Smooth muscle cell (in vitro differentiated cells): ENCODE measurements around the gene FGR. TPM values are rescaled to one million over a fixed set of nuclear protein-coding genes. Genes with fewer than 3 reads are reported as not detected.

ENCODE experiments used
- DNase-seq: peaks from one replicate; lab custom pipeline; 2025; ENCODE audit not compliant: unreplicated experiment; lab: John Stamatoyannopoulos, UW
- H2AFZ ChIP-seq: fragments of 200-600 bp; sonication (generic); 2 replicates; pipeline ENCODE4 v1.6.0; 2016; ENCODE audit warnings: antibody characterized with exemption, low read depth, mild to moderate bottlenecking
- H3F3A ChIP-seq: fragments of 200-600 bp; sonication (generic); 2 replicates; pipeline ENCODE4 v1.6.0; 2017; ENCODE audit warnings: antibody characterized with exemption, low read depth
- H3K27ac ChIP-seq: fragments of 200-600 bp; sonication (generic); 2 replicates; pipeline ENCODE4 v1.5.1; 2016; ENCODE audit warnings: low read depth, mild to moderate bottlenecking
- H3K27me3 ChIP-seq: fragments of 200-600 bp; sonication (generic); 2 replicates; pipeline ENCODE4 v1.6.1; 2016; ENCODE audit warnings: low read depth, mild to moderate bottlenecking
- H3K36me3 ChIP-seq: fragments of 200-600 bp; sonication (generic); 2 replicates; pipeline ENCODE4 v1.5.1; 2016; ENCODE audit warnings: low read depth
- H3K4me1 ChIP-seq: fragments of 200-600 bp; sonication (generic); 2 replicates; pipeline ENCODE4 v1.5.1; 2016; ENCODE audit warnings: low read depth
- H3K4me2 ChIP-seq: fragments of 200-600 bp; sonication (generic); 2 replicates; pipeline ENCODE4 v1.6.0; 2016; ENCODE audit warnings: mild to moderate bottlenecking
- H3K4me3 ChIP-seq: fragments of 200-600 bp; sonication (generic); 2 replicates; pipeline ENCODE4 v1.5.1; 2016; ENCODE audit warnings: mild to moderate bottlenecking
- H3K79me2 ChIP-seq: fragments of 200-600 bp; sonication (generic); 2 replicates; pipeline ENCODE4 v1.6.0; 2016; ENCODE audit warnings: low read depth, mild to moderate bottlenecking
- H3K9ac ChIP-seq: fragments of 200-600 bp; sonication (generic); 2 replicates; pipeline ENCODE4 v1.6.0; 2016; ENCODE audit warnings: low read depth
- H3K9me3 ChIP-seq: fragments of 200-600 bp; sonication (generic); replicated peaks from 2 replicates; pipeline ENCODE4 v1.5.1; 2016; ENCODE audit warnings: low read depth
- H4K20me1 ChIP-seq: fragments of 200-600 bp; sonication (generic); 2 replicates; pipeline ENCODE4 v1.6.0; 2016; ENCODE audit warnings: low read depth
- WGBS: methylation state at CpG from one replicate; pipeline ENCODE4 v1.1.7; 2016; ENCODE audit warnings: low lambda C conversion rate; 5-methylcytosine and 5-hydroxymethylcytosine counted together
- polyA plus RNA-seq: library from polyadenylated mRNA; unstranded; fragments of >200 nt; fragmentation: Nextera tagmentation; extraction: Ambion mirVana; gene quantifications from 2 replicates; pipeline ENCODE4 v1.2.1, GENCODE V29; 2016
- total RNA-seq: library from RNA; depleted of rRNA; stranded (reverse); fragments of >200 nt; gene quantifications from 2 replicates; pipeline ENCODE4 v1.2.3, GENCODE V29; 2014
- TF ChIP-seq, protein P1 (sequence below): fragments of 200-600 bp; sonication (generic); IDR thresholded peaks from 2 replicates; pipeline ENCODE4 v1.5.1; 2017; ENCODE audit warnings: borderline replicate concordance, mild to moderate bottlenecking, antibody characterized with exemption; ENCODE audit not compliant: insufficient read depth, poor library complexity, severe bottlenecking

Gene FGR
- total and polyA plus RNA-seq, 2 experiments from 2014 or later, result 0.10 to 1.3 TPM

DNA sequence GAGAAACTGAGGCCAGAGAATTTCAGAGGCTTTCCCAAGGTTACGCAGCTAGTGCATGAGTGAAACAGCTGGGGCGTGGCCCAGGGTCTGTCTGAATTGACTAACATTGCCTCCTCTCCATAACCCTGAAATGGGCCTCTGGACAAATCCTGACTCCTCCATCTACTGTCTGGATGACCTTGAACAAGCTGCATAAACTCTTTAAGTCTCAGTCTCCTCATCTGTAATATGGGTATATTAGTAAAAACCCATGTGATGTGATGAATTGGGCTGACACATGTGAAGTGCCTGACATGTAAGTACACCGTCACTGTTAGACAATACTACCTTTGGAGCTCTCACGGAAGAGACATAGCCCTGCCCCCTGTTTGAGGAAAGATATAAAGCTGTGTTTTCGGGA lies 12.3 kb upstream of the FGR start:
- 97% methylated on average over 5 of the region's 5 CpGs for WGBS
- no peaks in the 10 kb centered on the region for H3K36me3 ChIP-seq
- H3K27ac ChIP-seq, result no peak overlapping the region
- H3K9ac ChIP-seq, result no peak overlapping the region
- H4K20me1 ChIP-seq, result no peaks in the 10 kb centered on the region
- H3K9me3 ChIP-seq, result no peaks in the 10 kb centered on the region
- H2AFZ ChIP-seq, result no peak overlapping the region
- peaks cover 8% of the 10 kb centered on the region for H3K4me1 ChIP-seq
- H3K27me3 ChIP-seq, result no peaks in the 10 kb centered on the region
- no peaks in the 10 kb centered on the region for H3F3A ChIP-seq
- H3K4me3 ChIP-seq, result no peak overlapping the region
- TF ChIP-seq, protein P1, sequence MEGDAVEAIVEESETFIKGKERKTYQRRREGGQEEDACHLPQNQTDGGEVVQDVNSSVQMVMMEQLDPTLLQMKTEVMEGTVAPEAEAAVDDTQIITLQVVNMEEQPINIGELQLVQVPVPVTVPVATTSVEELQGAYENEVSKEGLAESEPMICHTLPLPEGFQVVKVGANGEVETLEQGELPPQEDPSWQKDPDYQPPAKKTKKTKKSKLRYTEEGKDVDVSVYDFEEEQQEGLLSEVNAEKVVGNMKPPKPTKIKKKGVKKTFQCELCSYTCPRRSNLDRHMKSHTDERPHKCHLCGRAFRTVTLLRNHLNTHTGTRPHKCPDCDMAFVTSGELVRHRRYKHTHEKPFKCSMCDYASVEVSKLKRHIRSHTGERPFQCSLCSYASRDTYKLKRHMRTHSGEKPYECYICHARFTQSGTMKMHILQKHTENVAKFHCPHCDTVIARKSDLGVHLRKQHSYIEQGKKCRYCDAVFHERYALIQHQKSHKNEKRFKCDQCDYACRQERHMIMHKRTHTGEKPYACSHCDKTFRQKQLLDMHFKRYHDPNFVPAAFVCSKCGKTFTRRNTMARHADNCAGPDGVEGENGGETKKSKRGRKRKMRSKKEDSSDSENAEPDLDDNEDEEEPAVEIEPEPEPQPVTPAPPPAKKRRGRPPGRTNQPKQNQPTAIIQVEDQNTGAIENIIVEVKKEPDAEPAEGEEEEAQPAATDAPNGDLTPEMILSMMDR, result no peak
- no peak overlapping the region for H3K4me2 ChIP-seq
- H3K79me2 ChIP-seq, result no peaks in the 10 kb centered on the region
- no peak for DNase-seq

DNA sequence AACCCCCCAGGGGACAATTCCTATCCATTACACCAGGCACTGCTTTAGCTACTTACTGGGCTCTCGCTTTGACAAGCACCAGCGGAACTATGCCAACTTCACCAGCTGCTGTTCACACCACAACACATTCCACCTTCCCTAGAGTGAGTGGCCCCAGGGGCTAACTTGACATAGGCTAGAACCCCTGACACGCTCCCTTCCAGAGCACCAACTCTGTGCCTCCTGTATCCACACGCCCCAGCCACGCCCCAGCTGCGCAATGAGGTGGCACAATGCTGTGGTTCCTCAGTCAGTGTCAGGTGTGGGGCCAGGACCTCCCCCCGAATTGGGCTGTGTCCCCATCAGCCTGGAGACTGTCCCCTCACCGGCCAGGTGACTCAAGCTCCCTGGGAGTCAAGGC lies 11.7 kb upstream of the FGR start:
- H3K9me3 ChIP-seq, result no peaks in the 10 kb centered on the region
- H3K27ac ChIP-seq, result no peak overlapping the region
- no peak overlapping the region for H2AFZ ChIP-seq
- H3K4me3 ChIP-seq, result no peak overlapping the region
- no peak overlapping the region for H3K4me2 ChIP-seq
- peaks cover 8% of the 10 kb centered on the region for H3K4me1 ChIP-seq
- no peaks in the 10 kb centered on the region for H3F3A ChIP-seq
- TF ChIP-seq, protein P1, result no peak
- no peaks in the 10 kb centered on the region for H3K36me3 ChIP-seq
- no peaks in the 10 kb centered on the region for H3K79me2 ChIP-seq
- 96% methylated on average over 8 of the region's 8 CpGs for WGBS
- no peaks in the 10 kb centered on the region for H3K27me3 ChIP-seq
- no peaks in the 10 kb centered on the region for H4K20me1 ChIP-seq
- DNase-seq, result no peak
- no peak overlapping the region for H3K9ac ChIP-seq

DNA sequence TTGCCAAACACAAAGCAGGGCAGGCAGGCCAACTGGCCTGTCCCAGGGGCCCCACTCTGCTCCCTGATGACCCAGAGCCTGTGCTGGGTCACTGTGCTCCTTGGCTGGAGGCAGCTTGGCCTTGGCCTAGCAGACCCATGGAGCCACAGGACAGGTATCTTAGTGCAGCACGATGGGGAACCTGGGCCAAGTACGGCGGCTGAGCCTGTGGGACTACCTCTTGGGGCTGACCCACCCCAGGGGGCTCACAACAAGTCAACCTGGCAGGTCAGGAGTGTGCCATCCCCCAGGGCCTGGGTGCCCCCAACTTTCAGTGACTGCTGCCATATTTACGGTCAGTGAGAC lies 10.1 kb upstream of the FGR start:
- Histone ChIP-seq H3K36me3 (no peaks in the 10 kb centered on the region), H3K4me2 (no peak overlapping the region), H2AFZ (no peak overlapping the region), H3K4me3 (no peak overlapping the region), H3F3A (no peaks in the 10 kb centered on the region), H3K27ac (no peak overlapping the region), H3K79me2 (no peaks in the 10 kb centered on the region), H4K20me1 (no peaks in the 10 kb centered on the region), H3K4me1 (peaks cover 1% of the 10 kb centered on the region), H3K9me3 (no peaks in the 10 kb centered on the region), H3K9ac (no peak overlapping the region), H3K27me3 (no peaks in the 10 kb centered on the region)
- TF ChIP-seq, protein P1, result no peak
- no peak for DNase-seq
- 95% methylated on average over 4 of the region's 4 CpGs for WGBS

DNA sequence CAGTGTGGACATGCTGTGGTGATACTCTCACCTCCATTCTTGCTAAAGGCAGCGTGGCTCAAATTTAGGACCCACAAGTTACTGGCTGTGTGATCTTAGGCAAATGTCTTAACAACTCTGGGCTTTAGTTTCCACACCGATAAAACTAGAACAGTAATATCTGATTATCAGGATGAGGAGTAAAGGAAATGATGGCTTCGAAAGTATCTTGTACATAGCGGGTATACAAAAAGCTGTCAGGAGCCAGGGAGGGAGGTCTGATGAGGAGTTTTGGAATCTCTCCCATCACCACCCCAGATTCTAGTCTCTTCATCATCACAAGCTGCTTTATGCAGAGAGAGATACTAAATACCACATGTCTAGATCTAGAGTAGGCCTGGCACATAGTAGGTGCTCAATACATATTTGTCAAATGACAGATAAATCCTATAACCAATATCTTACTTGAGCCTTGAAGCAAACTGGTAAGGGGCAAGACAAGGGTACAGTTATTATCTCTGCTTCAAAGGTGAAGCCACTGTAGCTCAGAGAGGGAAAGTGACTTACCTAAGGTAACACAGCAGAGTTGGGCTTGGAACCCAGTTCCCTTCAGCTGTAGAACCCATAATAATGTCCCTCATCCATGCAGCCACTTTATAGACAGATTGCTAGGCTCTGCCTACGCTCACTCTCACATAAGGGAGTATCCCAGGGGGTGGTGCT lies 9.5 kb upstream of the FGR start:
- DNase-seq, result no peak
- no peaks in the 10 kb centered on the region for H3K4me1 ChIP-seq
- H3K36me3 ChIP-seq, result no peaks in the 10 kb centered on the region
- no peaks in the 10 kb centered on the region for H3K9me3 ChIP-seq
- no peak overlapping the region for H3K4me3 ChIP-seq
- TF ChIP-seq, protein P1, result no peak
- WGBS, result 91% methylated on average over 5 of the region's 5 CpGs
- no peaks in the 10 kb centered on the region for H3F3A ChIP-seq
- no peak overlapping the region for H3K9ac ChIP-seq
- no peaks in the 10 kb centered on the region for H3K79me2 ChIP-seq
- H3K4me2 ChIP-seq, result no peak overlapping the region
- H3K27me3 ChIP-seq, result no peaks in the 10 kb centered on the region
- no peak overlapping the region for H2AFZ ChIP-seq
- H3K27ac ChIP-seq, result no peak overlapping the region
- H4K20me1 ChIP-seq, result no peaks in the 10 kb centered on the region
